ENCODE results near the gene KCNQ4. TPM values are rescaled to one million over a fixed set of nuclear protein-coding genes. Genes with fewer than 3 reads are reported as not detected.

The KCNQ4 gene
- polyA plus RNA-seq, 3 donors = 0.13 TPM; not detected in 2

GRCh38 chr1:40793617-40794016 is 10.0 kb downstream of the KCNQ4 start:
- TF ChIP-seq, protein P1, sequence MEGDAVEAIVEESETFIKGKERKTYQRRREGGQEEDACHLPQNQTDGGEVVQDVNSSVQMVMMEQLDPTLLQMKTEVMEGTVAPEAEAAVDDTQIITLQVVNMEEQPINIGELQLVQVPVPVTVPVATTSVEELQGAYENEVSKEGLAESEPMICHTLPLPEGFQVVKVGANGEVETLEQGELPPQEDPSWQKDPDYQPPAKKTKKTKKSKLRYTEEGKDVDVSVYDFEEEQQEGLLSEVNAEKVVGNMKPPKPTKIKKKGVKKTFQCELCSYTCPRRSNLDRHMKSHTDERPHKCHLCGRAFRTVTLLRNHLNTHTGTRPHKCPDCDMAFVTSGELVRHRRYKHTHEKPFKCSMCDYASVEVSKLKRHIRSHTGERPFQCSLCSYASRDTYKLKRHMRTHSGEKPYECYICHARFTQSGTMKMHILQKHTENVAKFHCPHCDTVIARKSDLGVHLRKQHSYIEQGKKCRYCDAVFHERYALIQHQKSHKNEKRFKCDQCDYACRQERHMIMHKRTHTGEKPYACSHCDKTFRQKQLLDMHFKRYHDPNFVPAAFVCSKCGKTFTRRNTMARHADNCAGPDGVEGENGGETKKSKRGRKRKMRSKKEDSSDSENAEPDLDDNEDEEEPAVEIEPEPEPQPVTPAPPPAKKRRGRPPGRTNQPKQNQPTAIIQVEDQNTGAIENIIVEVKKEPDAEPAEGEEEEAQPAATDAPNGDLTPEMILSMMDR (IDR thresholded peaks at IDR 0.05) = no peak
- Mint-ChIP-seq H3K4me3 (no peak overlapping the region), H3K27ac (no peak overlapping the region), H3K27me3 (ENCODE audit: low read depth in 3 of 3) (peaks cover 2 to 14% (median 7%) of the 10 kb centered on the region in 3 donors), H3K36me3 (no peaks in the 10 kb centered on the region), H3K4me1 (peaks cover 10% of the 10 kb centered on the region), H3K9me3 (no peaks in the 10 kb centered on the region)
- WGBS (ENCODE audit: insufficient coverage) = 89% methylated on average over 2 of the region's 3 CpGs
- intact Hi-C loops (cut with micrococcal nuclease) = no loop called here
- H3K27me3 ChIP-seq (ENCODE audit: control insufficient read depth in 2 of 2, insufficient read depth in 2 of 2, low read length in 2 of 2) = no peaks in the 10 kb centered on the region
- H3K9ac ChIP-seq (ENCODE audit: insufficient read depth, low read length, poor library complexity, severe bottlenecking) = no peak overlapping the region
- H3K4me1 ChIP-seq (ENCODE audit: control insufficient read depth in 1 of 2, insufficient read depth in 2 of 2, low read length in 2 of 2) = peaks cover 6 to 10% of the 10 kb centered on the region in 2 donors
- no peak for DNase-seq
- H3K4me2 ChIP-seq (replicated peaks; ENCODE audit: extremely low read depth, low read length, poor library complexity, severe bottlenecking) = no peak overlapping the region
- no peak overlapping the region for H3K4me3 ChIP-seq (replicated peaks in 1 of 3; ENCODE audit: low read depth in 2 of 3, low read length in 3 of 3)
- H3K36me3 ChIP-seq (replicated peaks in 1 of 2; ENCODE audit: control insufficient read depth in 1 of 2, insufficient read depth in 2 of 2, low read length in 2 of 2) = no peaks in the 10 kb centered on the region
- H3K27ac ChIP-seq (ENCODE audit: low read depth in 1 of 2, low read length in 2 of 2) = no peak overlapping the region
- no peaks in the 10 kb centered on the region for H4K20me1 ChIP-seq (ENCODE audit: insufficient read depth, low read length)
- H3K9me3 ChIP-seq (replicated peaks in 1 of 2; ENCODE audit: control insufficient read depth in 1 of 2, insufficient read depth in 1 of 2, low read length in 2 of 2) = no peaks in the 10 kb centered on the region
- no peak overlapping the region for H2AFZ ChIP-seq (ENCODE audit: insufficient read depth, low read depth, low read length, poor library complexity, severe bottlenecking)
- H3K79me2 ChIP-seq (ENCODE audit: insufficient read depth, low read length) = no peaks in the 10 kb centered on the region

DNA sequence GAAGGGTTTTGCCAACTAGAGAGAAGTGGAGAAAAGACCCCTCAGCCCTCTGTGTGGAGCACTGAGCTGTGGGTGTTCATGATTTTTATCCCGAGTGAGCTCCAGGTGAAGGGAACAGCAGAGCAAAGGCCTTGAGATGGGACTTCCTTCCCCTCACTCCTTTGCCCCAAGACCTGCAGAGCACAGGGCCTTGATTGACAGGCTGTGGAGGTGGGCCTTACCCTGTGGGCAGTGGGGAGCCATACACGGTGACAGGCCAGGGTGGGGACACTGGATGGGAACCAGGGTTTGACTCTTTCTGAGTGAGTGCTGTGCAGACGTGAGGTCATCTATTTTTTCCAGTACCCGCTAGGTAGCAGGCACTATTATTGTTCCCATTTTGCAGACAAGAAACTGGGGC is 10.5 kb downstream of the KCNQ4 start:
- no peaks in the 10 kb centered on the region for H3K79me2 ChIP-seq (ENCODE audit: insufficient read depth, low read length)
- H3K9ac ChIP-seq (ENCODE audit: insufficient read depth, low read length, poor library complexity, severe bottlenecking) = no peak overlapping the region
- H3K27ac Mint-ChIP-seq = no peak overlapping the region
- H3K27ac ChIP-seq (ENCODE audit: low read depth in 1 of 2, low read length in 2 of 2) = no peak overlapping the region
- H4K20me1 ChIP-seq (ENCODE audit: insufficient read depth, low read length) = no peaks in the 10 kb centered on the region
- no peak for DNase-seq
- peaks cover 11% of the 10 kb centered on the region for H3K4me1 Mint-ChIP-seq
- no peak overlapping the region for H3K4me3 Mint-ChIP-seq
- TF ChIP-seq, protein P1 (IDR thresholded peaks at IDR 0.05) = no peak
- H3K27me3 Mint-ChIP-seq (ENCODE audit: low read depth in 3 of 3) = peaks cover 2 to 13% (median 7%) of the 10 kb centered on the region in 3 donors
- H3K9me3 Mint-ChIP-seq = no peaks in the 10 kb centered on the region
- H3K4me2 ChIP-seq (replicated peaks; ENCODE audit: extremely low read depth, low read length, poor library complexity, severe bottlenecking) = no peak overlapping the region
- H3K4me1 ChIP-seq (ENCODE audit: control insufficient read depth in 1 of 2, insufficient read depth in 2 of 2, low read length in 2 of 2) = peaks cover 6 to 10% of the 10 kb centered on the region in 2 donors
- H3K4me3 ChIP-seq (replicated peaks in 1 of 3; ENCODE audit: low read depth in 2 of 3, low read length in 3 of 3) = no peak overlapping the region
- intact Hi-C loops (cut with micrococcal nuclease) = no loop called here
- 100% methylated on average over 2 of the region's 4 CpGs for WGBS (ENCODE audit: insufficient coverage)
- H3K36me3 Mint-ChIP-seq = no peaks in the 10 kb centered on the region
- H2AFZ ChIP-seq (ENCODE audit: insufficient read depth, low read depth, low read length, poor library complexity, severe bottlenecking) = no peak overlapping the region
- H3K36me3 ChIP-seq (replicated peaks in 1 of 2; ENCODE audit: control insufficient read depth in 1 of 2, insufficient read depth in 2 of 2, low read length in 2 of 2) = no peaks in the 10 kb centered on the region
- no peaks in the 10 kb centered on the region for H3K27me3 ChIP-seq (ENCODE audit: control insufficient read depth in 2 of 2, insufficient read depth in 2 of 2, low read length in 2 of 2)
- H3K9me3 ChIP-seq (replicated peaks in 1 of 2; ENCODE audit: control insufficient read depth in 1 of 2, insufficient read depth in 1 of 2, low read length in 2 of 2) = no peaks in the 10 kb centered on the region

Measured in CD14-positive monocyte (primary cell).